GM18508 (cell line): Measurements from ENCODE around the gene NFE2L2.
"Not testable (repeated sequence)": the region's sequence is repeated elsewhere in the genome, so short reads cannot be mapped to it uniquely, and the experiment has no call there.

Source experiments
- ATAC-seq: cut with Tn5 transposase; IDR thresholded peaks from one replicate; pipeline ENCODE4 v1.9.1; 2021; ENCODE audit warnings: moderate number of reproducible peaks; ENCODE audit not compliant: insufficient read depth, unreplicated experiment

Gene NFE2L2

GRCh38 chr2:177241711-177242120, 22.8 kb downstream of the NFE2L2 start:
- ATAC-seq = no peak

GRCh38 chr2:177239932-177240630, 24.4 kb downstream of the NFE2L2 start:
- ATAC-seq = peak; percentile 58

- ATAC-seq = no peak
Observed at GRCh38 chr2:177239053-177239452, 25.5 kb downstream of the NFE2L2 start.

GRCh38 chr2:177237932-177238331, 26.6 kb downstream of the NFE2L2 start:
- no peak for ATAC-seq

- ATAC-seq = no peak
Observed at GRCh38 chr2:177235855-177236437, 28.6 kb downstream of the NFE2L2 start.

- no peak for ATAC-seq
Observed at GRCh38 chr2:177234267-177234666, 30.3 kb downstream of the NFE2L2 start.

- ATAC-seq = no peak
Observed at GRCh38 chr2:177232098-177232704, 32.3 kb downstream of the NFE2L2 start.

- ATAC-seq = no peak
Observed at GRCh38 chr2:177231270-177231669, 33.3 kb downstream of the NFE2L2 start.

GRCh38 chr2:177229442-177230242, 34.9 kb downstream of the NFE2L2 start:
- no peak for ATAC-seq

GRCh38 chr2:177225965-177226360, 38.6 kb downstream of the NFE2L2 start:
- no peak for ATAC-seq

- not testable (repeated sequence) for ATAC-seq
Observed at GRCh38 chr2:177223436-177223835, 41.1 kb downstream of the NFE2L2 start.

- ATAC-seq = no peak
Observed at GRCh38 chr2:177221970-177222369, 42.6 kb downstream of the NFE2L2 start.

- ATAC-seq = no peak
Observed at GRCh38 chr2:177221534-177221933, 43.0 kb downstream of the NFE2L2 start.

GRCh38 chr2:177219787-177220186, 44.7 kb downstream of the NFE2L2 start:
- ATAC-seq = not testable (repeated sequence)

GRCh38 chr2:177217247-177217843, 47.2 kb downstream of the NFE2L2 start:
- no peak for ATAC-seq

- peak; percentile 20 for ATAC-seq
Observed at GRCh38 chr2:177212891-177213856, 51.4 kb downstream of the NFE2L2 start.

- peak; percentile 78 for ATAC-seq
Observed at GRCh38 chr2:177212106-177212890, 52.2 kb downstream of the NFE2L2 start, which contains the start of gene HNRNPA3. Gene HNRNPA3, plus strand, starts transcription at chr2:177212794. Its CDS starts 6 bp downstream, at chr2:177212800.

GRCh38 chr2:177211576-177212105, 52.9 kb downstream of the NFE2L2 start:
- ATAC-seq = no peak
